HTR-8/SVneo (cell line): ENCODE results near the gene RPL3.

Source experiments
- DNase-seq: peaks from one replicate; pipeline ENCODE4 v3.0.0; 2011; ENCODE audit warnings: low spot score, mixed read lengths; ENCODE audit not compliant: insufficient read length
- FAIRE-seq: peaks from 2 replicates; lab custom pipeline; 2011; peaks lifted over from hg19 to GRCh38; lab: Jason Lieb, UNC

RPL3 gene

GRCh38 chr22:39288135-39288898 is 31.1 kb downstream of the RPL3 start:
- DNase-seq (no peak), FAIRE-seq (no peak)

GRCh38 chr22:39287076-39287725 is 32.2 kb downstream of the RPL3 start:
- no peak for DNase-seq
- no peak for FAIRE-seq

- FAIRE-seq (no peak), DNase-seq (no peak)
Observed at GRCh38 chr22:39284983-39285382, 34.4 kb downstream of the RPL3 start.

- DNase-seq (no peak), FAIRE-seq (no peak)
Observed at GRCh38 chr22:39284142-39284980, 35.1 kb downstream of the RPL3 start.

- FAIRE-seq (peak; percentile 96), DNase-seq (peak; percentile 92)
Observed at GRCh38 chr22:39283322-39284141, 35.9 kb downstream of the RPL3 start.

GRCh38 chr22:39282645-39283321 is 36.6 kb downstream of the RPL3 start:
- DNase-seq (peak; percentile 50), FAIRE-seq (no peak)

- FAIRE-seq = no peak
Observed at GRCh38 chr22:39281126-39281525, 38.3 kb downstream of the RPL3 start.

GRCh38 chr22:39280250-39280649 is 39.2 kb downstream of the RPL3 start:
- DNase-seq (no peak), FAIRE-seq (no peak)

More at GRCh38 chr22:39281126-39281525, 38.3 kb downstream of the RPL3 start:
- DNase-seq = no peak

GRCh38 chr22:39279170-39279850 is 40.1 kb downstream of the RPL3 start:
- FAIRE-seq (no peak), DNase-seq (no peak)

GRCh38 chr22:39278040-39278439 is 41.4 kb downstream of the RPL3 start:
- DNase-seq (no peak), FAIRE-seq (no peak)

- DNase-seq = no peak
Observed at GRCh38 chr22:39277142-39277607, 42.2 kb downstream of the RPL3 start.

GRCh38 chr22:39276440-39277141 is 42.8 kb downstream of the RPL3 start:
- DNase-seq (no peak), FAIRE-seq (no peak)

More at GRCh38 chr22:39277142-39277607, 42.2 kb downstream of the RPL3 start:
- no peak for FAIRE-seq

- DNase-seq = no peak
- FAIRE-seq = no peak
Observed at GRCh38 chr22:39275814-39276439, 43.5 kb downstream of the RPL3 start.

- FAIRE-seq = no peak
- no peak for DNase-seq
Observed at GRCh38 chr22:39273950-39274887, 45.2 kb downstream of the RPL3 start.

GRCh38 chr22:39270792-39271191 is 48.6 kb downstream of the RPL3 start:
- no peak for FAIRE-seq
- DNase-seq = no peak

- DNase-seq (no peak), FAIRE-seq (no peak)
Observed at GRCh38 chr22:39270280-39270679, 49.1 kb downstream of the RPL3 start.
